K562 (cell line): ENCODE measurements around the gene PRDM16. TPM values are rescaled to one million over a fixed set of nuclear protein-coding genes. Genes with fewer than 3 reads are reported as not detected.

Source experiments
- ATAC-seq: fragments of 200-7000 bp; cut with Tn5 transposase; 3 replicates; pipeline ENCODE4 v1.9.1; 2020; ENCODE audit warnings: moderate library complexity
- BruUV-seq: library from RNA; stranded (reverse); fragments of 400-500 nt; replicated peaks from 2 replicates; lab custom pipeline; 2021; lab: Mats Ljungman, UMichigan
- CTCF ChIA-PET: fragments of 300-600 bp; formaldehyde crosslinking; extraction: SDS; loops from one replicate; lab custom pipeline; 2021; ENCODE audit warnings: low intra/inter-chr PET ratio; lab: Yijun Ruan, JAX
- POLR2A ChIA-PET: fragments of 300-600, 350-650 bp; sonication (Branson Sonifier 250); formaldehyde crosslinking; extraction: SDS; loops from one replicate; lab custom pipeline; 2021; ENCODE audit warnings: antibody characterized with exemption, inconsistent platforms; lab: Yijun Ruan, JAX
- DNase-seq, 4 experiments: peaks; one replicate each; pipeline versions ENCODE4 v3.0.0 to v3.0.0-alpha.2; 2011 to 2018; ENCODE audit warnings: low spot score in 3 of 4, mixed read lengths in 3 of 4; ENCODE audit errors: extremely low read depth in 1 of 4
- FAIRE-seq: peaks from 2 replicates; lab custom pipeline; 2011; peaks lifted over from hg19 to GRCh38; lab: Jason Lieb, UNC
- H2AFZ ChIP-seq: 2 replicates; pipeline ENCODE4 v1.6.0; 2011; ENCODE audit warnings: low read depth, low read length, control low read depth, inconsistent platforms
- H3K27ac ChIP-seq: fragments of 200-600 bp; 3 replicates; pipeline ENCODE4 v1.8.0; 2011; ENCODE audit warnings: low read depth, mild to moderate bottlenecking, control low read depth, inconsistent platforms, low read length, moderate library complexity, mixed read lengths; ENCODE audit errors: extremely low read depth
- H3K27me3 ChIP-seq, 2 experiments: fragments of 300-600 bp in 1 of 2; 2 replicates in 1 of 2; 3 replicates in 1 of 2; pipeline versions ENCODE4 v1.6.0 to v1.8.0; 2011; ENCODE audit warnings: inconsistent platforms in 2 of 2, low read length in 2 of 2, mild to moderate bottlenecking in 1 of 2, mixed read lengths in 1 of 2, moderate library complexity in 1 of 2; ENCODE audit not compliant: control insufficient read depth in 2 of 2, insufficient read depth in 2 of 2
- H3K36me3 ChIP-seq: fragments of 300-600 bp; 3 replicates; pipeline ENCODE4 v1.8.0; 2011; ENCODE audit warnings: mild to moderate bottlenecking, low read length, inconsistent platforms; ENCODE audit not compliant: control insufficient read depth, insufficient read depth
- H3K4me1 ChIP-seq, 2 experiments: fragments of 200-600 bp in 1 of 2; replicated peaks in 1 of 2; 2 replicates in 1 of 2; 3 replicates in 1 of 2; pipeline versions ENCODE4 v1.5.1 to v1.8.0; 2011; ENCODE audit warnings: inconsistent platforms in 2 of 2, low read length in 2 of 2, mild to moderate bottlenecking in 1 of 2, mixed read lengths in 1 of 2, moderate library complexity in 1 of 2; ENCODE audit not compliant: control insufficient read depth in 2 of 2, insufficient read depth in 2 of 2
- H3K4me2 ChIP-seq: 2 replicates; pipeline ENCODE4 v1.6.1; 2011; ENCODE audit warnings: low read length, control low read depth, inconsistent platforms, mixed read lengths; ENCODE audit not compliant: insufficient read depth
- H3K4me3 ChIP-seq: fragments of 200-600 bp; sonication (generic), shearing (Covaris generic); 2 replicates; pipeline ENCODE4 v1.5.1; 2016; ENCODE audit warnings: control low read depth, inconsistent platforms
- H3K79me2 ChIP-seq: fragments of 200-600 bp; 3 replicates; pipeline ENCODE4 v1.8.0; 2011; ENCODE audit warnings: low read length, inconsistent platforms; ENCODE audit not compliant: control insufficient read depth, insufficient read depth
- H3K9ac ChIP-seq, 2 experiments: 2 replicates each; pipeline versions ENCODE4 v1.6.0 to v1.6.1; 2011; ENCODE audit warnings: low read depth in 2 of 2, low read length in 2 of 2, control low read depth in 1 of 2, inconsistent platforms in 1 of 2, mild to moderate bottlenecking in 1 of 2, mixed read lengths in 1 of 2; ENCODE audit not compliant: insufficient read depth in 1 of 2
- H3K9me1 ChIP-seq: one replicate; pipeline ENCODE4 v1.6.0; 2011; ENCODE audit warnings: inconsistent platforms, mild to moderate bottlenecking, low read length, moderate library complexity; ENCODE audit not compliant: control insufficient read depth, insufficient read depth
- H3K9me3 ChIP-seq: replicated peaks from 2 replicates; pipeline ENCODE4 v1.5.1; 2011; ENCODE audit warnings: low read depth, low read length, inconsistent platforms; ENCODE audit not compliant: control insufficient read depth, insufficient read depth
- H4K20me1 ChIP-seq: replicated peaks from 2 replicates; pipeline ENCODE4 v1.6.1; 2011; ENCODE audit warnings: low read length, inconsistent platforms, mixed read lengths; ENCODE audit not compliant: control insufficient read depth, insufficient read depth
- HNRNPH1 ChIP-seq: fragments of 200-400 bp; formaldehyde crosslinking; optimal IDR thresholded peaks from 2 replicates; pipeline ENCODE3; 2017; ENCODE audit warnings: low read depth, mild to moderate bottlenecking, low read length, moderate library complexity
- PCBP2 ChIP-seq: fragments of 200-400 bp; formaldehyde crosslinking; IDR thresholded peaks from 2 replicates; pipeline ENCODE4 v1.6.1; 2018; ENCODE audit warnings: low read length, low read depth, mild to moderate bottlenecking, moderate library complexity; ENCODE audit not compliant: poor library complexity, severe bottlenecking
- POLR3G ChIP-seq: IDR thresholded peaks from 2 replicates; pipeline ENCODE4 v1.6.1; 2011; ENCODE audit not compliant: insufficient read length, insufficient replicate concordance; ENCODE audit errors: extremely low read depth
- TAF1 ChIP-seq: IDR thresholded peaks from 2 replicates; pipeline ENCODE4 v1.6.1; 2011; ENCODE audit warnings: mild to moderate bottlenecking, low read length, moderate library complexity; ENCODE audit not compliant: insufficient read depth, control insufficient read depth, severe bottlenecking; ENCODE audit errors: extremely low read depth
- ZNF263 ChIP-seq: sonication (generic); formaldehyde crosslinking; IDR thresholded peaks from 2 replicates; pipeline ENCODE4 v1.8.0; 2022; ENCODE audit warnings: mild to moderate bottlenecking, missing genetic modification reagents, borderline replicate concordance
- WGBS: fragments of 100-300 bp; shearing (Covaris generic); methylation state at CpG from one replicate; pipeline ENCODE4 v1.1.6; 2016; ENCODE audit warnings: low coverage, mixed read lengths; ENCODE audit not compliant: insufficient coverage; ENCODE audit errors: missing lambda C conversion rate; 5-methylcytosine and 5-hydroxymethylcytosine counted together
- in situ Hi-C: fragments of 300-500 bp; cut with MboI; formaldehyde crosslinking; loops from 4 replicates; pipeline ENCODE4 v1.15.0; 2018; ENCODE audit warnings: inconsistent platforms, mixed read lengths
- intact Hi-C: fragments of 100-400 bp; cut with micrococcal nuclease; formaldehyde crosslinking; loops from 2 replicates; pipeline ENCODE4 v1.14.2; 2022
- polyA plus RNA-seq, 8 experiments: library from polyadenylated mRNA; depleted of rRNA in 4 of 8; stranded (reverse) in 5 of 8; unstranded in 3 of 8; fragments of >200 nt; fragmentation: Nextera tagmentation in 2 of 8; fragmentation: Illumina TruSeq in 1 of 8; extraction: Ambion mirVana in 2 of 8; extraction: Trizol in 1 of 8; gene quantifications; 2 replicates each; pipeline versions ENCODE4 v1.2.1 to v1.2.3, GENCODE V29; 2011 to 2014; ENCODE audit warnings: inconsistent platforms in 1 of 8, missing spikeins in 1 of 8
- total RNA-seq, 7 experiments: library from RNA; depleted of rRNA in 6 of 7; stranded (reverse); fragments of >200 nt in 6 of 7; fragmentation: Illumina TruSeq in 2 of 7; extraction: Trizol in 2 of 7; gene quantifications; 2 replicates each; pipeline versions ENCODE4 v1.2.1 to v1.2.3, GENCODE V29; 2011 to 2021; ENCODE audit warnings: low replicate concordance in 1 of 7
- TF ChIP-seq, protein P1 (sequence below): sonication (generic); formaldehyde crosslinking; IDR thresholded peaks from 2 replicates; pipeline ENCODE4 v1.8.0; 2022; ENCODE audit warnings: missing genetic modification reagents, mild to moderate bottlenecking, borderline replicate concordance
- TF ChIP-seq, protein P2 (sequence below), 2 experiments: fragments of 200-800 bp in 1 of 2; sonication (Bioruptor generic) in 1 of 2; sonication (generic) in 1 of 2; formaldehyde crosslinking in 1 of 2; IDR thresholded peaks in 1 of 2; conservative IDR thresholded peaks in 1 of 2; 2 replicates each; pipeline versions ENCODE4 v1.5.0 to v1.6.1; 2016 to 2020; ENCODE audit warnings: missing compliant biosample characterization in 1 of 2, missing genetic modification characterization in 1 of 2, missing genetic modification reagents in 1 of 2
- TF ChIP-seq, protein P3 (sequence below): conservative IDR thresholded peaks from 2 replicates; pipeline ENCODE4 v1.6.1; 2011; ENCODE audit warnings: low read depth, mild to moderate bottlenecking, low read length; ENCODE audit not compliant: control insufficient read depth

Gene PRDM16
- total and polyA plus RNA-seq, 9 of the 15 experiments (the other 6 are each of a cell fraction or from before 2014, with no cell fraction given), result 0.10 to 0.27 TPM; not detected in 7

DNA sequence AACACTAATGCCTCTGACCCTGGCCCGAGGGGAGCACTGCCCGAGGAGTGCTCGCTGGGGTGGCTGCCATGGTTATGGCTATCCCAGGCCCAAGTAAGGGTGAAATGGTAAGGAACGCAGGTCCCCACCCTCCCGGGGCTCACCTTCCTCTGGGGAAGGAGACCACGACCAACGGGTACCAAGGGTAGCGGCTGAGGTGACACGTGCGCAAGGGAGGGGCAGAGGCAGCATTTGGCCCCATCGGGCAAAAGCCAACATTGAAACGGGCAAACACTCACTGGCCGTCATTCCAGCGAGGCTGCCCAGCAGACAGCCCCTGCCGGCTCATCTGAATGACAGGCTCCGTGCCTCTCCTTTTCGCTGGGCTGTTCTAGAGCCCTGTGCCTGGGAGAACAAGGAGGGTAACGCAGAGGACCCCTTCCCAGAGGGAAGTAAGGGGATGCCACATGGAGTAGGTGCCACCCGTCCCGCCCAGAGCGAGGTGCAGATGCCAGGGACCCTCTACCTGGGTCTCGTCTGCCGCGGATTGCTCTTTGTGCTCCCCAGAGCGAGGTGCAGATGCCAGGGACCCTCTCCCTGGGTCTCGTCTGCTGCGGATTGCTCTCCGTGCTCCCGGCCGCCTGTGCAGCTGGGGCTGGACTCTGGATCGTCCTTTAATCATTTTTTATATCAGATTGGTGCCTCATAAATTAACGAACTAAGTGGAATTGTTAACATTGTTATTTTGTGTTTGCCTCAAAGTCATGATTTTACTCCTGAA lies 31.5 kb upstream of the PRDM16 start:
- no peaks in the 10 kb centered on the region for H3K79me2 ChIP-seq
- ATAC-seq (no peak), FAIRE-seq (no peak), DNase-seq (no peak)
- intact Hi-C loops (no loop called here), in situ Hi-C loops (no loop called here)
- H3K9me3 ChIP-seq, result no peaks in the 10 kb centered on the region
- H3K4me3 ChIP-seq, result no peak overlapping the region
- no peak overlapping the region for H3K4me2 ChIP-seq
- no peaks in the 10 kb centered on the region for H3K9me1 ChIP-seq
- H3K9ac ChIP-seq, result no peak overlapping the region
- TF ChIP-seq POLR3G, result no peak
- TF ChIP-seq, protein P1, sequence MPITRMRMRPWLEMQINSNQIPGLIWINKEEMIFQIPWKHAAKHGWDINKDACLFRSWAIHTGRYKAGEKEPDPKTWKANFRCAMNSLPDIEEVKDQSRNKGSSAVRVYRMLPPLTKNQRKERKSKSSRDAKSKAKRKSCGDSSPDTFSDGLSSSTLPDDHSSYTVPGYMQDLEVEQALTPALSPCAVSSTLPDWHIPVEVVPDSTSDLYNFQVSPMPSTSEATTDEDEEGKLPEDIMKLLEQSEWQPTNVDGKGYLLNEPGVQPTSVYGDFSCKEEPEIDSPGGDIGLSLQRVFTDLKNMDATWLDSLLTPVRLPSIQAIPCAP (CRISPR knock-in tag), result no peak
- TF ChIP-seq, protein P2, sequence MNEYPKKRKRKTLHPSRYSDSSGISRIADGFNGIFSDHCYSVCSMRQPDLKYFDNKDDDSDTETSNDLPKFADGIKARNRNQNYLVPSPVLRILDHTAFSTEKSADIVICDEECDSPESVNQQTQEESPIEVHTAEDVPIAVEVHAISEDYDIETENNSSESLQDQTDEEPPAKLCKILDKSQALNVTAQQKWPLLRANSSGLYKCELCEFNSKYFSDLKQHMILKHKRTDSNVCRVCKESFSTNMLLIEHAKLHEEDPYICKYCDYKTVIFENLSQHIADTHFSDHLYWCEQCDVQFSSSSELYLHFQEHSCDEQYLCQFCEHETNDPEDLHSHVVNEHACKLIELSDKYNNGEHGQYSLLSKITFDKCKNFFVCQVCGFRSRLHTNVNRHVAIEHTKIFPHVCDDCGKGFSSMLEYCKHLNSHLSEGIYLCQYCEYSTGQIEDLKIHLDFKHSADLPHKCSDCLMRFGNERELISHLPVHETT (CRISPR knock-in tag; conservative IDR thresholded peaks at IDR 0.05 in 1 of 2, IDR thresholded peaks at IDR 0.05 in 1 of 2), result no peak
- TF ChIP-seq HNRNPH1, result no peak
- TF ChIP-seq ZNF263 (CRISPR knock-in tag), result peak; percentile 47
- TF ChIP-seq, protein P3, sequence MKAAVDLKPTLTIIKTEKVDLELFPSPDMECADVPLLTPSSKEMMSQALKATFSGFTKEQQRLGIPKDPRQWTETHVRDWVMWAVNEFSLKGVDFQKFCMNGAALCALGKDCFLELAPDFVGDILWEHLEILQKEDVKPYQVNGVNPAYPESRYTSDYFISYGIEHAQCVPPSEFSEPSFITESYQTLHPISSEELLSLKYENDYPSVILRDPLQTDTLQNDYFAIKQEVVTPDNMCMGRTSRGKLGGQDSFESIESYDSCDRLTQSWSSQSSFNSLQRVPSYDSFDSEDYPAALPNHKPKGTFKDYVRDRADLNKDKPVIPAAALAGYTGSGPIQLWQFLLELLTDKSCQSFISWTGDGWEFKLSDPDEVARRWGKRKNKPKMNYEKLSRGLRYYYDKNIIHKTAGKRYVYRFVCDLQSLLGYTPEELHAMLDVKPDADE, result no peak
- TF ChIP-seq TAF1, result no peak
- TF ChIP-seq PCBP2, result no peak
- H3K27me3 ChIP-seq, result peaks cover 3 to 23% of the 10 kb centered on the region in 2 experiments; a peak in 3 of 5 replicates
- ChIA-PET CTCF (interaction anchor here (0.6 kb wide), 1 partner anchor 18 kb away, joined by 3 read pairs; no protein-coding TSS in a partner anchor), POLR2A (no interaction called here)
- H2AFZ ChIP-seq, result no peak overlapping the region
- under 1% methylated on average over 30 of the region's 32 CpGs for WGBS
- H3K4me1 ChIP-seq, result no peaks in the 10 kb centered on the region
- no TSS peak for BruUV-seq
- H4K20me1 ChIP-seq, result no peaks in the 10 kb centered on the region
- H3K36me3 ChIP-seq, result no peaks in the 10 kb centered on the region
- no peak overlapping the region for H3K27ac ChIP-seq
